Measurements from ENCODE around the gene EFNA5.

Gene EFNA5

GRCh38 chr5:107672211-107673038, 1.7 kb upstream of the EFNA5 start:
- DNase-seq (ENCODE audit: low spot score) = no peak

GRCh38 chr5:107671742-107672210, 1.0 kb upstream of the EFNA5 start:
- DNase-seq (ENCODE audit: low spot score) = no peak

GRCh38 chr5:107670087-107670931, 428 bp downstream of the EFNA5 start:
- DNase-seq (ENCODE audit: low spot score) = no peak

- DNase-seq (ENCODE audit: low spot score) = no peak
These were observed 1.4 kb downstream of the EFNA5 start for GRCh38 chr5:107669096-107670031.

GRCh38 chr5:107668154-107669095, 2.3 kb downstream of the EFNA5 start:
- DNase-seq (ENCODE audit: low spot score) = no peak

GRCh38 chr5:107666051-107666655, 4.6 kb downstream of the EFNA5 start:
- DNase-seq (ENCODE audit: low spot score) = no peak

- DNase-seq (ENCODE audit: low spot score) = no peak
These were observed 5.6 kb downstream of the EFNA5 start for GRCh38 chr5:107665036-107665570.

- DNase-seq (ENCODE audit: low spot score) = no peak
These were observed 7.0 kb downstream of the EFNA5 start for GRCh38 chr5:107663697-107664096.

GRCh38 chr5:107661650-107662044, 9.1 kb downstream of the EFNA5 start:
- no peak for DNase-seq (ENCODE audit: low spot score)

GRCh38 chr5:107661038-107661649, 9.6 kb downstream of the EFNA5 start:
- DNase-seq (ENCODE audit: low spot score) = no peak

GRCh38 chr5:107658528-107658927, 12.2 kb downstream of the EFNA5 start:
- DNase-seq (ENCODE audit: low spot score) = no peak

GRCh38 chr5:107655831-107656230, 14.9 kb downstream of the EFNA5 start:
- no peak for DNase-seq (ENCODE audit: low spot score)

GRCh38 chr5:107654827-107655226, 15.9 kb downstream of the EFNA5 start:
- DNase-seq (ENCODE audit: low spot score) = no peak

GRCh38 chr5:107653685-107654084, 17.1 kb downstream of the EFNA5 start:
- no peak for DNase-seq (ENCODE audit: low spot score)

GRCh38 chr5:107652839-107653607, 17.7 kb downstream of the EFNA5 start:
- DNase-seq (ENCODE audit: low spot score) = no peak

- DNase-seq (ENCODE audit: low spot score) = no peak
These were observed 18.3 kb downstream of the EFNA5 start for GRCh38 chr5:107652408-107652807.

- DNase-seq (ENCODE audit: low spot score) = no peak
These were observed 19.4 kb downstream of the EFNA5 start for GRCh38 chr5:107651325-107651724.

GRCh38 chr5:107646418-107646817, 24.3 kb downstream of the EFNA5 start:
- DNase-seq (ENCODE audit: low spot score) = no peak

- DNase-seq (ENCODE audit: low spot score) = no peak
These were observed 30.2 kb downstream of the EFNA5 start for GRCh38 chr5:107640568-107640967.
